HG03139 (cell line): Measurements from ENCODE around the gene STX10.

Experiments used
- ATAC-seq: cut with Tn5 transposase; IDR thresholded peaks from one replicate; pipeline ENCODE4 v1.9.1; 2021; ENCODE audit not compliant: unreplicated experiment

The STX10 gene

DNA sequence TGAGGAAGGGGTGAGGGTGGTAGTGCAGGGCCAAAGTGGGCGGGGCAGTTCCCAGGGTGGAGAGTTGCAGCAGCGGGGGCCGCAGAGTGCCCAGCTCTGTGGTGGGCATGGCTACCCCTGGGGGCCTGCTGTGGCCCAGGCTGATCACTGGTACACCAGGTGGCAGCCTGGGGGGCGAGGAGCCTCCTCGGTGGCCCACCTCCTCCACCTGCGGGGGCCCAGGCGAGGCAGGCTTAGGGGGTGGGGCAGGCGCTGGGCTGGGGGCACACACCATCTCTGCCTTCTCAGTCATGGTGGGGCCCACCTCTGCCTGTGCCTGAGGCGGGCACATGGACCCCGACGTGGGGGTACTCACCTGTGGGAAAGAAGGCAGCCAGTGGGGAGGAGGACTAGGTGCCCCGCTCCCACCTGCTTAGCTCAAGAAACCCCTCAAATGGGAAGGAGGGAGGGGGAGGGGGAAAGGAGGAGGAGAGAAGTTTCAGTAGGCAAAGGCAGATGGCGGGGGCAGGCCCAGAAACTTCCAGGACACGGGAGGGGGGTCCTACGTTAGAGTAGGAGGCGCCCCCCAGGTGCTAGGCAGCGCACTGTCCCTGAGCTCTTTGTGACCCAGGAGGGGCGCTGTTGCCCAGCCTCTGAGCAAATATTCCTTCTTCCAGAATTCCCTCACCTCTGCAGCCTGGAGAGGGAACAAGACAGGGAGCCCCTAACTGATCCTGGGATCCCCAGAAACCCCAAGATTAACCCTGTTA, 49.2 kb downstream of the STX10 start:
- ATAC-seq = no peak

DNA sequence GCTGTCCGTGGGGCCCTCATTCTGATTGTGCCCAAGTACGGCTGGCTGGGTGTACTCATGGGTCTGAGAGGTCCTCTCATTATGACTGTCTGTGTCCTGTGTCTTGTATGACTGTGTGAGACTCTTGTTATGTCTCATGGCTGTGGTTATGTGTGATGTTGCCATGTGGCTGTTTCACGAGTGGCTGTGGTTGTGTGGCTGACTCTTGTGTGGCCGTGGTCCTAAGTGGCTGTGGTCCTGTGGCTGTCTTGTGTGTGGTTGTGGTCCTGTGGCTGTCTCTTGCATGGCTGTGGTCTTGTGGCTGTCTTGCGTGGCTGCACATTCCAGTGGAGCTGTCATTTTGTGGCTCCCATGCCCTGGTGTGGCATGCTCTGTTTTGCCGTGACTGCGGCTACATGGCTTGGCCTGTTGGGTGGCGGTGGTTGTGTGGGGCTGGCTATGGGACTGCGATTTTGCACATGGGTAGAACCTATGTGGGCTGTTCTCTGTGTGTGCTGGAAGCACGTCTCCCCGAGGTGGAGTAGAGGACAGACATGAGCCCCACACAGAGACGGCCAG, 50.1 kb downstream of the STX10 start:
- no peak for ATAC-seq

DNA sequence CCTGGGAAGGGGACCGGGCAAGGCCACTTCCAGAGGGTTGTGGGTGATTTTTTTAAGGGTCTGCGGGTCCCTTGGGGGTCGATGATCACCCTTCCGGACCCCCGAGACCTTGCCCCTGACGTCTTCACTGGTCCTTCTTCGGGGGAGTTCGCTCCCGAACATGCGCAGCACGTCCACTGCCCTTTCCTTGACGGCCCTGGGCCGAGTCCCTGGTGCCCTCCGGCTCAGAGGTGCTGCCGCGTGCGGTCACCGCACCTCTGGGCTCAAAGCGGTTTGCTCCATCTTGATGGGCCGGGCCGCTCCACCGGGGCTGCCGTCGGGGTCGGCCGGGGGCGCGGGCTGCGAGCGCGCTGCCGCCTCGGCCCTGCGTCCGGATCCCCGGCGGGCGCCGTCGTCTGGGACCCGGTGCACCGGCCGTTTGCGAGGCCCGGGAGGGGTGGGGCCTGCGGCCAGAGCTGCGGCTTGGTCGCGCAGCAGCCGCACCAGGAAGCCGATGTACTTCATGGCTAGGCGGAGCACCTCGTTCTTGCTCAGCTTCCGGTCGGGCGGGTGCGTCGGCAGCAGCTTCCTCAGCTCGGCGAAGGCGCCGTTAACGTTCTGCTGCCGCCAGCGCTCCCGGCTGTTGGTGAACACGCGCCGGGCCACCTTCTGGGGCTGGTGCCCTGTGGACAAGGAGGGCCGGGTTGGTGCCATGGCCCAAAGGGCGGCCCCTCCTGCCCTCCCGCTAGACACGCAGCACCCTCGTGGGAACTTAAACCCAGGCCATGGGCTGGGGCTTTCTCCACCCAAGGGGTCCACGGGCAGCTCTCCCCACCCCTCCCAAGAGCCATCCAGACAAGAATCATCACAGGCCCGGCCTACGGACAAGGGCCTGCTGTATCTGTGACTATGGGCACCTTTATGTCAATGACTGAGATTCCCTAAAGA, 50.8 kb downstream of the STX10 start:
- no peak for ATAC-seq

DNA sequence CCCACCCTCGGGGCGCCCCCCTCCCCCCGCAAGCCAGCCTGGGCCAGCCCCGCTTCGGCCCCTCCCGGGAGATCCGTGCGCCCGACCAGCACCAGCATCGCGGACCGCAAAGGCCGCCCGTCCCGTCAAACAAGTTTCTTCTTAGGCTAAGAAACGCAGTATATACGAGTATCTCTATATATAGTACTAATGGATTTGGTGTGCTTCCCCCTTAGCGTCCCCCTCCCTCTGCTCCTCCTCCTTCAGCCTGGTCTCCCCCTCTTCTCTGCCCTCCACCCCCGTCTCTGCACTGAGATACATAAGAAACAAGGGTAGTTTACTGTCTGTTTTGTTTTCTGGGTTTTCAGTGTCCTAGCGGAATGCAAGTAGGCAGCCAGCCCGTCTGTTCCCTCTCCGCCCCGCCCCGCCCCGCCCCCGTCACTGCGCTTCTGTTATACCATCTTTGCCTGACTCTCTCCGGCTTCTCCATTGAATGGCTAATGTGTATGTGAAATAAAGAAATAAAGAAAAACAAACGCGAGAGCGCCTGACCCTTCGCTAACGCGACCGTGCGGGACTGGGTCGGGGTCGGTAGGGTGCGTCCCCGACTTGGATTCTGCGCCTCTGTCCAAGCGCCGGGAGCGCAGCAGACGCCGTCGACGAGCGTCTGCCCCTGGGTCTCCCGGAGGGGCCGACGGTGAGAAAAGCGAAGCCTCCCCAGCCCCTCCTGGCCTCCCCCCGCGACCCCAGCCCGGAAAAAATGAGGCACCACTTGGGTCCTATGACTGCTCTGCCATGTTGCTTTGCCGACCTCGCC, 51.7 kb downstream of the STX10 start:
- no peak for ATAC-seq

DNA sequence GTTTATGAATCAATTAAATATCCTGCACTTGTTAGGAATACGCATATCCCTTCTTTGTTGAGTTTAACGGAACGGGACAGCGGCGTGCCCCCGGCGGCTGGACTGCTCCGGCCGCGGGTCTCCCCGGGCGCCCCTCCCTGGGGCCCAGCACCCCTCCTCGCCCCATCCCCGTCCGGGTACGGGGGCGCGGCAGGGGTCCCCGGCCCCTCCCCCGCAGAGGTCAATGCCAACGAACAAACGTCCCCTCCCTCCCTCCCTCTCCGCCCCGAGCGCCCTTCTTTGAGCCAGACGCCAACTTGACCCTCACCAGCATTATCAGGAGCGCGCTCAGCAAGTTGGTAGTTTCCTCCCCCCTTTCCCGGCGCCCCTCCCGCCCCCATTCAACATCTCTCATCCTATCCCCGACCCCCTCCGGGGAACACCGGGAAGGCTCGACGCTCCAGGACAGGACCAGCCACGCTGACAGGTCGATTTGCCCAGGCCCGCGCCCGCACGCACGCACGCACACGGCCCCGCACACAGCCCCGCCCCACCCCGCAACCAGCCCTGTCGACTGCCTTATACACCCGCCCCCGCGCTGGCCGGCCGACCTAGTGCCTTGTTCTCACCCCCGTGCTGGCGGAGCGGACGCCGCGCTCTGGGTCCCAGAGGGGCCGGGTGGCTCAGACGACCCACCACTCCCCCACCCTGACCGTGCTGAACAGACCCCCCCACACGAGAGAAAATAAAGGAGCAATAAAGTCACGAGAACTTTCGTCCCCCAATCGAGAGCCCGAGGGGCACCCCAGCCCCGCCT, 52.5 kb downstream of the STX10 start:
- no peak for ATAC-seq

DNA sequence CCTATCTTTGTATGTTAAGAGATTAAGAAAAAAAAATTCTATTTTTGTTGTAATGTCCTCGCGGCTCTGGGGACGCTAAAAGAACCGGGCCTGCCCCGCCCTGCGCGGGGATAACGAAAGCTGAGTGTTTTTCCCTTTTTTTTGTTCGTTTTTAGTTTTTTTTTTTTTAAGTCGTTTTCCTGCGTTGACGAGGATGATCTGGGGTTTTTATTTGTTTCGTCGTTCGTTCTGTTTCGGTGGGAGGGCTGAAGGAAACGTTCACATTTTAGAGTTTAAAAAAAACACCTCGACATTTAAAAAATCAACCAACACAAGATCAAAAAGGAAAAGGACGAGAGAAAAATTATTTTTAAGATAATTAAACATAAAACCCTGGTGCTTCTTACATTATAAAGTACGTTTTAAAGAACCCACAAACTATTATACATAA, 53.1 kb downstream of the STX10 start:
- no peak for ATAC-seq

DNA sequence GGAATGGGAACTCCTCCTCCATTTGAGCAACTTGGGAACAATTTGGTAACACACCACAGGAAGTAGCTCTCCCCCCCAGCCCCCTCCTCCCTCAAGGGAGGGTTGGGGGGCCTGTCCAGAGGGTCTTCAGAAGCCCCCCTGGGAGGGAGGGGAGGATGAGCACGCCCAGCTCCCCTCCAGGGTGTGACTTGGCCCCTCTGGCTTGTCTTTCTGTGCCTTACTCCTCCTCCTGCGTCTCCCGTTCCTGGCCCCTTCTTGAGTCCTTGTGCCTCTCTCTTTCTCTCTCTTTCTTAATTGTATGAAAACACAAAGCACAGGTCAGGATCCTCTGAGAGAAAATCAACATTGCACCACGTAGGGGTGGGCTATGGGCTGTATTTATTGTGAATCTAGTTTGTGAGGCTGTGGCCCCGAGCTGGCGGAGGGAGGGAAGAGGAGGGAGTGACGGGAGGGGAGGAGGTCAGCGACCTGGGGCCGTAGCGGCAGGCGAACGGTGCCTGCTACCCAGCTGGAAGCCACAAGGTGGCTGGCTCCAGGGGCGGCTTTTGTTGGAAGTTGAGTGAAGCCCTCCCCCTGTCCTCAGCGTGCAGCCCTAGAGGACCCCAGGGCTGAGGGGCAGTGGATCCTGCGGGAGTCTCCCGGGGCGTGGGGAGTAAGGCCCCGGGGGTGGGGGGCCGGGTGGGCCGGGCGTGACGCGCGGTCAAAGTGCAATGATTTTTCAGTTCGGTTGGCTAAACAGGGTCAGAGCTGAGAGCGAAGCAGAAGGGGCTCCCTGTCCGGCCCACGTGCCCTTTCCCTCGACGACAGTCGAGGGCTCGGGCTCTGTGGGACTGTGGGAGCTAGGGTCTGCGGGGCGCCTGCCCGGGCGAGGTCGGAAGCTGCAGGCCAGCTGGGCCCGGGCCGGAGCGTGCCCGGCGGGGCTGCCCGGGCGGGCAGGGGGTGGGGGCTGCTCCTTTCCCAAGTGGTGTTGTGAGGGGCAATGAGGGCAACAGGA, 53.9 kb downstream of the STX10 start:
- no peak for ATAC-seq

DNA sequence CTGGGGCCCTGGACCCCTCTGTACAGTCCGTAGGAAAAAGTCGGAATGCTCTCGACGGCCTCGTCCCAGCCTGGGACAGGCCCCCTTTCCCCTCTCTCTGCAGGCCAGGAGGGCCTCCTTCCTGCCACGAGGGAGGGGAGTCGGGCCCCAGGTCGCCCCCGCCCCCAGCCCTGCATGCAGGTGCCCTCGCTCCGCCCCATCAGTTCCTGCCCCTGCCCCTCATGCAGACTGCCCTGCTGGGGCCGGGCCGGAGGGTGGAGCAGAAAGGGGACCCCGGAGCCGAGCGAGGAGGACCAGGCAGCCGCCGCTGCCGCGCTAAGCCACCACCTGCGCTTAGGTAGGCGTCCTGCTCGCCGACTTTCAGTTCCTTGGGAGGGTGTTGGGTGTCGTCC, 54.8 kb downstream of the STX10 start:
- ATAC-seq = no peak

DNA sequence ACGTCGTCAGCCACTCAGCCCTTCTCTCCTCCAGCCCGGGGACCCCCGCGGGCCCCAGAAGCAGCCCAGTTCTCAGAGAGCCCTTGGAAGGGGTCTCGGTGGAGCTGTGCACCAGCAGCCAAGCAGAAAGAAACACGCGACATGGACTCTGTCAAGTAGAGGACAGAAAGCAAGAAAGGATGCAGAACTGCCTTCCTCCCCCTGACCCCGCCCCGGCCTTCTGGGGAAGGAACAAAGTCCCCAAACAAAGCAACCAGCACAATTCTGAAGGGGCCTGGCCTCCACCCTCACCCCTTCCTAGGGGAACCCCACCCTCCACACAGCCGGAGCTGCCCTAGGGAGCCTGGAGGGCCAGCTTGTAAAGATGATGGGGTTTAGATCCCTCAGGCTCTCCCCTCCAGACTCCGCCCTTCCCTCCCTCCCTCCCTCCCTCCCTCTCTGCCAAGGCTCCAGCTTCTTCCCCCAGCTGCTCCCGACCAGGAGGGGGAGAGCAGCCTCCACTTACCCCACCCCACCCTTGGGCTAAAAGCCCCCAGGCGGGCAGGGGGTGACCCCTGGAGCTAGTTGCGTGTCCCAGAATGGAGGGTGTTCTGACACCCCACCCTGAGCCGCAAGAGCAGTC, 55.3 kb downstream of the STX10 start:
- ATAC-seq = no peak

DNA sequence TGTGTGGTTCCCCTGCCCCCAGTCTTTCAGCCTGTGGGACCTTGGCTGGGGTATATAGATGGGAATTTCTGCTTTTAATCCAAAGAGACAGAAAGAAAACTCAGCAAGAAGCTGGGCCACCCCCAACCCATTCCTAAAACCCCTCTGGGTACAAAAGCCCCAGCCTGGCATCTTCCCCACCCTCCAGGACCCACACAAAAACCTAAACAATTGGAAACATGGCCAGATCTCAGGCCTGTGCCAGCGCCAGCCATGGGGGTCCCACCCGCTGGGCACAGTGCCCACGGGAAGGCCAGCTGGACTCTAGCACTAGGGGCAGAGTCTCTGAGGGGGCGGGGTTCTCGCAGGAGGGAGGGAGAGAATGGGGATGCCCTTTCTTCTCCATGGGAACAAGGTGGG, 56.1 kb downstream of the STX10 start:
- ATAC-seq = no peak
